HepG2 (cell line): ENCODE measurements around the gene SDC4. TPM values are rescaled to one million over a fixed set of nuclear protein-coding genes. Genes with fewer than 3 reads are reported as not detected.

Source experiments
- CCDC6 ChIP-seq: sonication (generic); formaldehyde crosslinking; IDR thresholded peaks from 2 replicates; pipeline ENCODE4 v1.8.1; 2022; ENCODE audit warnings: mild to moderate bottlenecking, missing genetic modification reagents, moderate library complexity
- IKZF1 ChIP-seq: fragments of 450-650 bp; IDR thresholded peaks from 2 replicates; pipeline ENCODE4 v1.7.1; 2016
- JUND ChIP-seq: sonication (generic); formaldehyde crosslinking; IDR thresholded peaks from 2 replicates; pipeline ENCODE4 v1.8.0; 2022; ENCODE audit warnings: mild to moderate bottlenecking, missing genetic modification reagents
- MTA3 ChIP-seq: sonication (generic); formaldehyde crosslinking; IDR thresholded peaks from 2 replicates; pipeline ENCODE4 v1.4.0; 2020; ENCODE audit warnings: missing genetic modification reagents
- NONO ChIP-seq, 2 experiments: fragments of 450-650 bp in 1 of 2; sonication (generic) in 1 of 2; formaldehyde crosslinking in 1 of 2; IDR thresholded peaks in 1 of 2; conservative IDR thresholded peaks in 1 of 2; 2 replicates each; pipeline versions ENCODE4 v1.6.1 to v1.8.0; 2017 to 2022; ENCODE audit warnings: mild to moderate bottlenecking in 1 of 2, missing genetic modification reagents in 1 of 2, moderate library complexity in 1 of 2
- PHF21A ChIP-seq: sonication (generic); formaldehyde crosslinking; IDR thresholded peaks from 2 replicates; pipeline ENCODE4 v1.5.0; 2020; ENCODE audit warnings: mild to moderate bottlenecking, missing genetic modification reagents
- PRDM4 ChIP-seq: sonication (generic); formaldehyde crosslinking; IDR thresholded peaks from 2 replicates; pipeline ENCODE4 v1.9.0; 2021; ENCODE audit warnings: missing genetic modification reagents, borderline replicate concordance
- RFX5 ChIP-seq: IDR thresholded peaks from 2 replicates; pipeline ENCODE4 v1.6.1; 2011; ENCODE audit warnings: low read depth, low read length, improper control_type of control experiment
- THRA ChIP-seq: sonication (generic); formaldehyde crosslinking; IDR thresholded peaks from 2 replicates; pipeline ENCODE4 v1.4.0; 2020; ENCODE audit warnings: missing genetic modification reagents, borderline replicate concordance
- ZBTB2 ChIP-seq: sonication (generic); formaldehyde crosslinking; IDR thresholded peaks from 2 replicates; pipeline ENCODE4 v1.8.0; 2022; ENCODE audit warnings: low read depth, missing genetic modification reagents
- ZBTB37 ChIP-seq: sonication (generic); formaldehyde crosslinking; IDR thresholded peaks from 2 replicates; pipeline ENCODE4 v1.4.0; 2020; ENCODE audit warnings: mild to moderate bottlenecking, missing genetic modification reagents
- ZC3H13 ChIP-seq: sonication (generic); formaldehyde crosslinking; IDR thresholded peaks from 2 replicates; pipeline ENCODE4 v1.8.1; 2023; ENCODE audit warnings: mild to moderate bottlenecking, missing genetic modification reagents, moderate library complexity
- ZMAT5 ChIP-seq: sonication (generic); formaldehyde crosslinking; IDR thresholded peaks from 2 replicates; pipeline ENCODE4 v1.5.0; 2020; ENCODE audit warnings: mild to moderate bottlenecking, low read depth, missing genetic modification reagents, borderline replicate concordance
- ZNF280D ChIP-seq: sonication (generic); formaldehyde crosslinking; IDR thresholded peaks from 2 replicates; pipeline ENCODE4 v1.5.1; 2020; ENCODE audit warnings: mild to moderate bottlenecking, missing genetic modification reagents
- ZNF432 ChIP-seq: sonication (generic); formaldehyde crosslinking; IDR thresholded peaks from 2 replicates; pipeline ENCODE4 v1.5.0; 2020; ENCODE audit warnings: missing genetic modification reagents, mild to moderate bottlenecking, borderline replicate concordance
- ZNF784 ChIP-seq: sonication (generic); formaldehyde crosslinking; IDR thresholded peaks from 2 replicates; pipeline ENCODE4 v1.5.1; 2020; ENCODE audit warnings: missing genetic modification reagents, mild to moderate bottlenecking, borderline replicate concordance
- polyA plus RNA-seq, 8 experiments: library from polyadenylated mRNA; depleted of rRNA in 3 of 8; stranded (reverse) in 7 of 8; unstranded in 1 of 8; fragments of >200 nt; fragmentation: Illumina TruSeq in 4 of 8; extraction: Trizol in 4 of 8; gene quantifications; 2 replicates each; pipeline versions ENCODE4 v1.2.1 to v1.2.3, GENCODE V29; 2011 to 2016; ENCODE audit warnings: low read depth in 4 of 8, missing spikeins in 1 of 8, mixed read lengths in 1 of 8; ENCODE audit not compliant: insufficient read depth in 1 of 8
- total RNA-seq, 5 experiments: library from RNA; depleted of rRNA; stranded (reverse); fragments of >200 nt; fragmentation: Illumina TruSeq; extraction: Trizol; gene quantifications; 2 replicates each; pipeline ENCODE4 v1.2.3, GENCODE V29; 2016; ENCODE audit warnings: low read depth in 1 of 5

SDC4 gene
- total and polyA plus RNA-seq, 2 of the 13 experiments (the other 11 are each of a cell fraction or from before 2014, with no cell fraction given): 49.0 to 65.1 TPM

- TF ChIP-seq PRDM4 (CRISPR knock-in tag) (no peak), ZNF280D (CRISPR knock-in tag) (no peak; the same call in 1 of the 2 replicates), ZBTB37 (0 out of 2 replicates have a peak, but pooled peaks have one; percentile 15), MTA3 (CRISPR knock-in tag) (no peak), CCDC6 (CRISPR knock-in tag) (no peak), JUND (CRISPR knock-in tag) (no peak), THRA (CRISPR knock-in tag) (0 out of 2 replicates have a peak, but pooled peaks have one; percentile 11), ZBTB2 (no peak), NONO (IDR thresholded peaks at IDR 0.05) (no peak), NONO (CRISPR knock-in tag; conservative IDR thresholded peaks at IDR 0.05) (no peak), ZNF432 (CRISPR knock-in tag) (no peak), ZC3H13 (CRISPR knock-in tag) (no peak), RFX5 (no peak), ZNF784 (CRISPR knock-in tag) (no peak), IKZF1 (no peak), ZMAT5 (CRISPR knock-in tag) (no peak), PHF21A (CRISPR knock-in tag) (no peak)
Observed at GRCh38 chr20:45358282-45359068, 10.3 kb upstream of the SDC4 start (continued).
